DOHH2 (cell line): ENCODE measurements around the gene CDK14.

Experiments used
- H3F3A ChIP-seq: fragments of 200-600 bp; sonication (generic), shearing (Covaris generic); 2 replicates; pipeline ENCODE4 v1.6.0; 2016; ENCODE audit warnings: antibody characterized with exemption, mild to moderate bottlenecking; ENCODE audit not compliant: control insufficient read depth, insufficient read depth
- H3K27ac ChIP-seq: fragments of 200-600 bp; sonication (generic); 2 replicates; pipeline ENCODE4 v1.5.1; 2014; ENCODE audit warnings: low read depth, mild to moderate bottlenecking, low read length, moderate library complexity
- H3K27me3 ChIP-seq: fragments of 200-600 bp; sonication (generic); 2 replicates; pipeline ENCODE4 v1.6.1; 2014; ENCODE audit warnings: mild to moderate bottlenecking, low read length, mixed read lengths; ENCODE audit not compliant: control insufficient read depth
- H3K36me3 ChIP-seq: fragments of 200-600 bp; sonication (generic); 2 replicates; pipeline ENCODE4 v1.6.1; 2014; ENCODE audit warnings: mild to moderate bottlenecking, low read length, moderate library complexity, mixed read lengths; ENCODE audit not compliant: control insufficient read depth
- H3K4me1 ChIP-seq: fragments of 200-600 bp; sonication (generic); 2 replicates; pipeline ENCODE4 v1.6.1; 2014; ENCODE audit warnings: mild to moderate bottlenecking, low read length, mixed read lengths; ENCODE audit not compliant: control insufficient read depth
- H3K4me2 ChIP-seq: fragments of 200-600 bp; sonication (generic); 2 replicates; pipeline ENCODE4 v1.6.0; 2014; ENCODE audit warnings: mild to moderate bottlenecking, low read length, moderate library complexity
- H3K4me3 ChIP-seq: fragments of 200-600 bp; sonication (generic); 2 replicates; pipeline ENCODE4 v1.5.1; 2014; ENCODE audit warnings: mild to moderate bottlenecking, low read length, mixed read lengths
- H3K79me2 ChIP-seq: fragments of 200-600 bp; sonication (generic); 2 replicates; pipeline ENCODE4 v1.6.1; 2014; ENCODE audit warnings: mild to moderate bottlenecking, low read length, mixed read lengths; ENCODE audit not compliant: control insufficient read depth
- H3K9me2 ChIP-seq: fragments of 200-600 bp; sonication (generic); replicated peaks from 2 replicates; pipeline ENCODE4 v1.6.1; 2014; ENCODE audit warnings: mild to moderate bottlenecking, low read length, mixed read lengths; ENCODE audit not compliant: control insufficient read depth
- H3K9me3 ChIP-seq: fragments of 200-600 bp; sonication (generic); 2 replicates; pipeline ENCODE4 v1.6.1; 2014; ENCODE audit warnings: antibody characterized with exemption, low read length, mixed read lengths; ENCODE audit not compliant: control insufficient read depth, insufficient read depth
- H4K20me1 ChIP-seq: fragments of 200-600 bp; sonication (generic); 2 replicates; pipeline ENCODE4 v1.6.0; 2014; ENCODE audit warnings: low read depth, mild to moderate bottlenecking, antibody characterized with exemption, low read length, moderate library complexity; ENCODE audit not compliant: control insufficient read depth, insufficient read depth
- EZH2phosphoT487 ChIP-seq: fragments of 200-600 bp; sonication (generic); IDR thresholded peaks from 2 replicates; pipeline ENCODE4 v1.6.1; 2017; ENCODE audit warnings: borderline replicate concordance, mild to moderate bottlenecking, antibody characterized with exemption, low read length, moderate library complexity, mixed read lengths
- TF ChIP-seq, protein P1 (sequence below): fragments of 200-600 bp; sonication (generic); IDR thresholded peaks from one replicate; pipeline ENCODE4 v1.5.1; 2014; ENCODE audit warnings: antibody characterized with exemption, mild to moderate bottlenecking, low read depth, low read length; ENCODE audit not compliant: poor library complexity, severe bottlenecking

Gene CDK14

DNA sequence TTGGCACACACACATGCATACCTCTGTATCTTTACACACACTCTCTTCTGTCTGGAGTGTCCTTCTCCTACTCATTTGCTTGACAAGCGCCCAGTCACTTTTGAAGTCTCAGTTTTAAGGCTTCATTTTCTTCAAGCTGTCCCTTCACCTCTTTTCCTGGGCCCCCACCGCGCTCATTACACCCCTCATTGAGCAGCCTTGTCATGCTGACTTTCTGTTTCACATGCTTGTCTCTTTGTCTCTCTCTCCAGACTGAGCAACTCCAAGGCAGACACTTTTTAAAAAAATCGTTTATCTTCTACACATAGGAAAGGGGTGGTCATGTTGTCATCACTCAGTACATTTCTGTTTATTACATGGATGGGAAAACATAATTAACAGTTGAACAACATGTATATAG, 442.9 kb downstream of the CDK14 start:
- Histone ChIP-seq H3K4me3 (no peak overlapping the region), H3K9me2 (no peaks in the 10 kb centered on the region), H3K36me3 (peaks cover 7% of the 10 kb centered on the region; the same call in 1 of the 2 replicates), H3K9me3 (no peaks in the 10 kb centered on the region), H3K27me3 (no peaks in the 10 kb centered on the region), H3K27ac (no peak overlapping the region), H4K20me1 (no peaks in the 10 kb centered on the region), H3F3A (no peaks in the 10 kb centered on the region), H3K4me2 (no peak overlapping the region), H3K79me2 (no peaks in the 10 kb centered on the region), H3K4me1 (no peaks in the 10 kb centered on the region)
- no peak for TF ChIP-seq EZH2phosphoT487
- TF ChIP-seq, protein P1, sequence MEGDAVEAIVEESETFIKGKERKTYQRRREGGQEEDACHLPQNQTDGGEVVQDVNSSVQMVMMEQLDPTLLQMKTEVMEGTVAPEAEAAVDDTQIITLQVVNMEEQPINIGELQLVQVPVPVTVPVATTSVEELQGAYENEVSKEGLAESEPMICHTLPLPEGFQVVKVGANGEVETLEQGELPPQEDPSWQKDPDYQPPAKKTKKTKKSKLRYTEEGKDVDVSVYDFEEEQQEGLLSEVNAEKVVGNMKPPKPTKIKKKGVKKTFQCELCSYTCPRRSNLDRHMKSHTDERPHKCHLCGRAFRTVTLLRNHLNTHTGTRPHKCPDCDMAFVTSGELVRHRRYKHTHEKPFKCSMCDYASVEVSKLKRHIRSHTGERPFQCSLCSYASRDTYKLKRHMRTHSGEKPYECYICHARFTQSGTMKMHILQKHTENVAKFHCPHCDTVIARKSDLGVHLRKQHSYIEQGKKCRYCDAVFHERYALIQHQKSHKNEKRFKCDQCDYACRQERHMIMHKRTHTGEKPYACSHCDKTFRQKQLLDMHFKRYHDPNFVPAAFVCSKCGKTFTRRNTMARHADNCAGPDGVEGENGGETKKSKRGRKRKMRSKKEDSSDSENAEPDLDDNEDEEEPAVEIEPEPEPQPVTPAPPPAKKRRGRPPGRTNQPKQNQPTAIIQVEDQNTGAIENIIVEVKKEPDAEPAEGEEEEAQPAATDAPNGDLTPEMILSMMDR = no peak

DNA sequence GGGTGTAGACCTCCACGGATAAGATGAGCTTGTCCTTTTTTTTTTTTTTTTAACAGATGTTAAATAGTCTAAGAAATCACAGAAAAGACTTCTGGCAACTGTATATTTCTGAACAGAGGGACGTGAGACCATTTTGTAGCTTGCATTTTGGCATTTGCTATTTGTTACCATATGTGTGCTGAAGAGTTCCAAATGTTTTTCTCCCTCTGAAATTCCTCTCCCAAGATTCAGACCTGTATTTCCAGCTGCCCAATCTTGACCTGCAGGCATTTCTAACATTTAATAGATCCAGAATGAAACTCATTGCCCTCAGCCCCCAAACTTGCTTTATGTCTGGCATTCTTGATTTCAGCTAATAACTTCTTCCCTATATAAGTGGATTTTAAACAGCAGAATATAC, 445.0 kb downstream of the CDK14 start:
- Histone ChIP-seq H3K4me1 (no peaks in the 10 kb centered on the region), H3K27me3 (no peaks in the 10 kb centered on the region), H3F3A (0 out of 2 replicates have a peak, but pooled peaks cover 4% of the 10 kb centered on the region), H4K20me1 (no peaks in the 10 kb centered on the region), H3K79me2 (no peaks in the 10 kb centered on the region), H3K27ac (no peak overlapping the region), H3K9me2 (no peaks in the 10 kb centered on the region), H3K36me3 (0 out of 2 replicates have a peak, but pooled peaks cover 4% of the 10 kb centered on the region), H3K4me3 (no peak overlapping the region), H3K4me2 (no peak overlapping the region), H3K9me3 (no peaks in the 10 kb centered on the region)
- no peak for TF ChIP-seq EZH2phosphoT487
- TF ChIP-seq, protein P1 = no peak

DNA sequence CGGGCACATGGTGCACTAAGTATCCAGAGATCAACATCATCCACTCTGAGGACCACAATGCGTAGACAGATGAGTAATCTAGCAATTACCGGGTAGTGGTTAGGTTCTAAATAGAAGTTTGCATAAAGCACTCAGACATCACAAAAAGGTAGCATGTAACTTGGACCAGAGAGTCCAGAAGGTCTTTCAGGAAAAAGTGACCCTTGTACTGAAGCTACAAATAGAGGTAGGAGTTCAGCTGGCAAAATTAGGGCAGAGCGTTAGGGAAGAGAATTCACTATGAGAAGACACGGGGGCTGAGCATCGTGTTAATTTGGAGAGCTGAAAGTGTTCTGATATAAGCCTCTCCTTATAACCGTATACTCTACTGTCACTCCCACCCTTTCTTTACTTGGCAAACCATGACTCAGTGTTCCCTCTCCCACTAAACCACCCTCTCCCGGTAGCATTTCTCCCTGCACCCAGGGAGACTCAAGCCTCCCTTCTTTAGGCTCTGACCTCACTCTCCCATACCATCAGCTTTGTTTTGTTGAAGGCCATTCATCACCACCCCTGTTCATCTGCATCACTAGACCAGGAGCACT, 445.9 kb downstream of the CDK14 start:
- H3F3A ChIP-seq = 0 out of 2 replicates have a peak, but pooled peaks cover 4% of the 10 kb centered on the region
- no peak overlapping the region for H3K4me3 ChIP-seq
- H3K4me2 ChIP-seq = no peak overlapping the region
- no peaks in the 10 kb centered on the region for H3K27me3 ChIP-seq
- H3K79me2 ChIP-seq = no peaks in the 10 kb centered on the region
- H4K20me1 ChIP-seq = no peaks in the 10 kb centered on the region
- H3K9me2 ChIP-seq = no peaks in the 10 kb centered on the region
- H3K36me3 ChIP-seq = peaks cover 5% of the 10 kb centered on the region
- no peak overlapping the region for H3K27ac ChIP-seq
- no peaks in the 10 kb centered on the region for H3K9me3 ChIP-seq
- no peak for TF ChIP-seq EZH2phosphoT487
- TF ChIP-seq, protein P1 = no peak
- H3K4me1 ChIP-seq = no peaks in the 10 kb centered on the region
